Smooth muscle cell (in vitro differentiated cells): ENCODE results near the gene WSCD2. TPM values are rescaled to one million over a fixed set of nuclear protein-coding genes. Genes with fewer than 3 reads are reported as not detected.

Experiments
- DNase-seq: peaks from one replicate; lab custom pipeline; 2025; ENCODE audit not compliant: unreplicated experiment; lab: John Stamatoyannopoulos, UW
- H2AFZ ChIP-seq: fragments of 200-600 bp; sonication (generic); 2 replicates; pipeline ENCODE4 v1.6.0; 2016; ENCODE audit warnings: antibody characterized with exemption, low read depth, mild to moderate bottlenecking
- H3F3A ChIP-seq: fragments of 200-600 bp; sonication (generic); 2 replicates; pipeline ENCODE4 v1.6.0; 2017; ENCODE audit warnings: antibody characterized with exemption, low read depth
- H3K27ac ChIP-seq: fragments of 200-600 bp; sonication (generic); 2 replicates; pipeline ENCODE4 v1.5.1; 2016; ENCODE audit warnings: low read depth, mild to moderate bottlenecking
- H3K27me3 ChIP-seq: fragments of 200-600 bp; sonication (generic); 2 replicates; pipeline ENCODE4 v1.6.1; 2016; ENCODE audit warnings: low read depth, mild to moderate bottlenecking
- H3K36me3 ChIP-seq: fragments of 200-600 bp; sonication (generic); 2 replicates; pipeline ENCODE4 v1.5.1; 2016; ENCODE audit warnings: low read depth
- H3K4me1 ChIP-seq: fragments of 200-600 bp; sonication (generic); 2 replicates; pipeline ENCODE4 v1.5.1; 2016; ENCODE audit warnings: low read depth
- H3K4me2 ChIP-seq: fragments of 200-600 bp; sonication (generic); 2 replicates; pipeline ENCODE4 v1.6.0; 2016; ENCODE audit warnings: mild to moderate bottlenecking
- H3K4me3 ChIP-seq: fragments of 200-600 bp; sonication (generic); 2 replicates; pipeline ENCODE4 v1.5.1; 2016; ENCODE audit warnings: mild to moderate bottlenecking
- H3K79me2 ChIP-seq: fragments of 200-600 bp; sonication (generic); 2 replicates; pipeline ENCODE4 v1.6.0; 2016; ENCODE audit warnings: low read depth, mild to moderate bottlenecking
- H3K9ac ChIP-seq: fragments of 200-600 bp; sonication (generic); 2 replicates; pipeline ENCODE4 v1.6.0; 2016; ENCODE audit warnings: low read depth
- H3K9me3 ChIP-seq: fragments of 200-600 bp; sonication (generic); replicated peaks from 2 replicates; pipeline ENCODE4 v1.5.1; 2016; ENCODE audit warnings: low read depth
- H4K20me1 ChIP-seq: fragments of 200-600 bp; sonication (generic); 2 replicates; pipeline ENCODE4 v1.6.0; 2016; ENCODE audit warnings: low read depth
- CTCF ChIP-seq: fragments of 200-600 bp; sonication (generic); IDR thresholded peaks from 2 replicates; pipeline ENCODE4 v1.5.1; 2017; ENCODE audit warnings: borderline replicate concordance, mild to moderate bottlenecking, antibody characterized with exemption; ENCODE audit not compliant: insufficient read depth, poor library complexity, severe bottlenecking
- WGBS: methylation state at CpG from one replicate; pipeline ENCODE4 v1.1.7; 2016; ENCODE audit warnings: low lambda C conversion rate; 5-methylcytosine and 5-hydroxymethylcytosine counted together
- polyA plus RNA-seq: library from polyadenylated mRNA; unstranded; fragments of >200 nt; fragmentation: Nextera tagmentation; extraction: Ambion mirVana; gene quantifications from 2 replicates; pipeline ENCODE4 v1.2.1, GENCODE V29; 2016
- total RNA-seq: library from RNA; depleted of rRNA; stranded (reverse); fragments of >200 nt; gene quantifications from 2 replicates; pipeline ENCODE4 v1.2.3, GENCODE V29; 2014

WSCD2 gene
- total and polyA plus RNA-seq, 2 experiments from 2014 or later: 0.13 TPM

GRCh38 chr12:108287227-108287626 lies 158.1 kb downstream of the WSCD2 start:
- no peak overlapping the region for H3K4me3 ChIP-seq
- H3K9ac ChIP-seq: no peak overlapping the region
- H3K27ac ChIP-seq: no peak overlapping the region
- 95% methylated on average over 3 of the region's 3 CpGs for WGBS
- H3K4me1 ChIP-seq: no peaks in the 10 kb centered on the region
- peaks cover 12% of the 10 kb centered on the region for H3F3A ChIP-seq
- no peak for DNase-seq
- no peak for TF ChIP-seq CTCF
- no peak overlapping the region for H2AFZ ChIP-seq
- no peaks in the 10 kb centered on the region for H3K79me2 ChIP-seq
- H4K20me1 ChIP-seq: peaks cover 50% of the 10 kb centered on the region
- H3K36me3 ChIP-seq: peaks cover 7% of the 10 kb centered on the region
- no peaks in the 10 kb centered on the region for H3K9me3 ChIP-seq
- no peak overlapping the region for H3K4me2 ChIP-seq
- no peaks in the 10 kb centered on the region for H3K27me3 ChIP-seq

- Histone ChIP-seq H4K20me1 (peaks cover 73% of the 10 kb centered on the region), H3K4me1 (no peaks in the 10 kb centered on the region), H3K4me3 (no peak overlapping the region), H3K9ac (no peak overlapping the region), H3K27ac (no peak overlapping the region), H3K79me2 (no peaks in the 10 kb centered on the region), H3K27me3 (no peaks in the 10 kb centered on the region), H3K9me3 (no peaks in the 10 kb centered on the region), H3K36me3 (peaks cover 12% of the 10 kb centered on the region), H3K4me2 (no peak overlapping the region), H2AFZ (no peak overlapping the region), H3F3A (peaks cover 12% of the 10 kb centered on the region)
- DNase-seq: no peak
- no peak for TF ChIP-seq CTCF
- 82% methylated on average over 11 of the region's 11 CpGs for WGBS
Observed at GRCh38 chr12:108289350-108290161, 160.5 kb downstream of the WSCD2 start.

- Histone ChIP-seq H3K36me3 (peaks cover 4% of the 10 kb centered on the region), H3K4me1 (no peaks in the 10 kb centered on the region), H4K20me1 (peaks cover 100% of the 10 kb centered on the region), H3K79me2 (peaks cover 31% of the 10 kb centered on the region), H3K4me3 (no peak overlapping the region), H3K9ac (no peak overlapping the region), H3F3A (peaks cover 2% of the 10 kb centered on the region), H3K4me2 (no peak overlapping the region), H2AFZ (no peak overlapping the region), H3K27me3 (no peaks in the 10 kb centered on the region), H3K27ac (no peak overlapping the region), H3K9me3 (no peaks in the 10 kb centered on the region)
- TF ChIP-seq CTCF: no peak
- no peak for DNase-seq
- WGBS: 88% methylated on average over 8 of the region's 8 CpGs
Observed at GRCh38 chr12:108295641-108296040, 166.6 kb downstream of the WSCD2 start.

- WGBS: 80% methylated on average over 3 of the region's 3 CpGs
- H3K9me3 ChIP-seq: no peaks in the 10 kb centered on the region
- no peak overlapping the region for H2AFZ ChIP-seq
- no peak overlapping the region for H3K4me2 ChIP-seq
- H3K4me1 ChIP-seq: no peaks in the 10 kb centered on the region
- H3K9ac ChIP-seq: no peak overlapping the region
- no peak for TF ChIP-seq CTCF
- no peak overlapping the region for H3K27ac ChIP-seq
- H3K4me3 ChIP-seq: no peak overlapping the region
- peaks cover 8% of the 10 kb centered on the region for H3F3A ChIP-seq
- DNase-seq: no peak
- H3K79me2 ChIP-seq: peaks cover 44% of the 10 kb centered on the region
- peaks cover 4% of the 10 kb centered on the region for H3K36me3 ChIP-seq
- no peaks in the 10 kb centered on the region for H3K27me3 ChIP-seq
- H4K20me1 ChIP-seq: peaks cover 97% of the 10 kb centered on the region
Observed at GRCh38 chr12:108296945-108297344, 167.9 kb downstream of the WSCD2 start.
